Measurements from ENCODE around the gene PPM1M. TPM values are rescaled to one million over a fixed set of nuclear protein-coding genes. Genes with fewer than 3 reads are reported as not detected.

The PPM1M gene
- polyA plus RNA-seq, 1 donor from 2014 or later = 1.1 TPM

GRCh38 chr3:52234516-52235447 is 10.8 kb upstream of the PPM1M start:
- peaks cover 8% of the 10 kb centered on the region for H3K36me3 ChIP-seq (ENCODE audit: insufficient read depth, low read length)
- no peak overlapping the region for H3K27ac ChIP-seq (ENCODE audit: low read length)

More at GRCh38 chr3:52234516-52235447, 10.8 kb upstream of the PPM1M start:
- H2AFZ ChIP-seq (ENCODE audit: low read depth, low read length) = no peak overlapping the region
- no peaks in the 10 kb centered on the region for H4K20me1 ChIP-seq (ENCODE audit: insufficient read depth)
- no peaks in the 10 kb centered on the region for H3F3A ChIP-seq (ENCODE audit: insufficient read depth, low read length, poor library complexity, severe bottlenecking)
- no peak overlapping the region for H3K9ac ChIP-seq (ENCODE audit: low read length)
- no peaks in the 10 kb centered on the region for H3K9me3 ChIP-seq (ENCODE audit: low read length)
- no peak overlapping the region for H3K4me3 ChIP-seq (ENCODE audit: low read length)
- H3K4me2 ChIP-seq (ENCODE audit: low read length) = no peak overlapping the region
- H3K79me2 ChIP-seq (replicated peaks; ENCODE audit: insufficient read depth, low read length) = peaks cover 13% of the 10 kb centered on the region
- H3K9me2 ChIP-seq (ENCODE audit: insufficient read depth, low read length) = no peaks in the 10 kb centered on the region
- no peaks in the 10 kb centered on the region for H3K27me3 ChIP-seq (ENCODE audit: insufficient read depth, low read depth, low read length)
- TF ChIP-seq POLR2AphosphoS5 (IDR thresholded peaks at IDR 0.05) (no peak), SMC3 (conservative IDR thresholded peaks at IDR 0.05; ENCODE audit: poor library complexity) (no peak), TAF1 (IDR thresholded peaks at IDR 0.05; ENCODE audit: low read depth) (no peak), EP300 (conservative IDR thresholded peaks at IDR 0.05; ENCODE audit: poor library complexity, severe bottlenecking) (no peak), EZH2 (IDR thresholded peaks at IDR 0.05; ENCODE audit: borderline replicate concordance, insufficient read depth, low read length, poor library complexity, severe bottlenecking) (no peak), RAD21 (conservative IDR thresholded peaks at IDR 0.05) (no peak), REST (IDR thresholded peaks at IDR 0.05; ENCODE audit: borderline replicate concordance) (no peak), CTCF (IDR thresholded peaks at IDR 0.05; ENCODE audit: poor library complexity, severe bottlenecking) (no peak), MXI1 (conservative IDR thresholded peaks at IDR 0.05; ENCODE audit: poor library complexity, severe bottlenecking) (no peak)
